K562 (cell line): Measurements from ENCODE around the gene QRICH1. TPM values are rescaled to one million over a fixed set of nuclear protein-coding genes. Genes with fewer than 3 reads are reported as not detected.
A peak's percentile ranks its signal among the peaks of the same experiment; 100 is the strongest.

Experiments
- ATAC-seq: fragments of 200-7000 bp; cut with Tn5 transposase; 3 replicates; pipeline ENCODE4 v1.9.1; 2020; ENCODE audit warnings: moderate library complexity
- BruUV-seq: library from RNA; stranded (reverse); fragments of 400-500 nt; replicated peaks from 2 replicates; lab custom pipeline; 2021; lab: Mats Ljungman, UMichigan
- CTCF ChIA-PET: fragments of 300-600 bp; formaldehyde crosslinking; extraction: SDS; loops from one replicate; lab custom pipeline; 2021; ENCODE audit warnings: low intra/inter-chr PET ratio; lab: Yijun Ruan, JAX
- POLR2A ChIA-PET: fragments of 300-600, 350-650 bp; sonication (Branson Sonifier 250); formaldehyde crosslinking; extraction: SDS; loops from one replicate; lab custom pipeline; 2021; ENCODE audit warnings: antibody characterized with exemption, inconsistent platforms; lab: Yijun Ruan, JAX
- DNase-seq, 4 experiments: peaks; one replicate each; pipeline versions ENCODE4 v3.0.0 to v3.0.0-alpha.2; 2011 to 2018; ENCODE audit warnings: low spot score in 3 of 4, mixed read lengths in 3 of 4; ENCODE audit errors: extremely low read depth in 1 of 4
- FAIRE-seq: peaks from 2 replicates; lab custom pipeline; 2011; peaks lifted over from hg19 to GRCh38; lab: Jason Lieb, UNC
- H2AFZ ChIP-seq: 2 replicates; pipeline ENCODE4 v1.6.0; 2011; ENCODE audit warnings: low read depth, low read length, control low read depth, inconsistent platforms
- H3K27ac ChIP-seq: fragments of 200-600 bp; 3 replicates; pipeline ENCODE4 v1.8.0; 2011; ENCODE audit warnings: low read depth, mild to moderate bottlenecking, control low read depth, inconsistent platforms, low read length, moderate library complexity, mixed read lengths; ENCODE audit errors: extremely low read depth
- H3K27me3 ChIP-seq, 2 experiments: fragments of 300-600 bp in 1 of 2; 2 replicates in 1 of 2; 3 replicates in 1 of 2; pipeline versions ENCODE4 v1.6.0 to v1.8.0; 2011; ENCODE audit warnings: inconsistent platforms in 2 of 2, low read length in 2 of 2, mild to moderate bottlenecking in 1 of 2, mixed read lengths in 1 of 2, moderate library complexity in 1 of 2; ENCODE audit not compliant: control insufficient read depth in 2 of 2, insufficient read depth in 2 of 2
- H3K36me3 ChIP-seq: fragments of 300-600 bp; 3 replicates; pipeline ENCODE4 v1.8.0; 2011; ENCODE audit warnings: mild to moderate bottlenecking, low read length, inconsistent platforms; ENCODE audit not compliant: control insufficient read depth, insufficient read depth
- H3K4me1 ChIP-seq, 2 experiments: fragments of 200-600 bp in 1 of 2; replicated peaks in 1 of 2; 2 replicates in 1 of 2; 3 replicates in 1 of 2; pipeline versions ENCODE4 v1.5.1 to v1.8.0; 2011; ENCODE audit warnings: inconsistent platforms in 2 of 2, low read length in 2 of 2, mild to moderate bottlenecking in 1 of 2, mixed read lengths in 1 of 2, moderate library complexity in 1 of 2; ENCODE audit not compliant: control insufficient read depth in 2 of 2, insufficient read depth in 2 of 2
- H3K4me2 ChIP-seq: 2 replicates; pipeline ENCODE4 v1.6.1; 2011; ENCODE audit warnings: low read length, control low read depth, inconsistent platforms, mixed read lengths; ENCODE audit not compliant: insufficient read depth
- H3K4me3 ChIP-seq: fragments of 200-600 bp; sonication (generic), shearing (Covaris generic); 2 replicates; pipeline ENCODE4 v1.5.1; 2016; ENCODE audit warnings: control low read depth, inconsistent platforms
- H3K79me2 ChIP-seq: fragments of 200-600 bp; 3 replicates; pipeline ENCODE4 v1.8.0; 2011; ENCODE audit warnings: low read length, inconsistent platforms; ENCODE audit not compliant: control insufficient read depth, insufficient read depth
- H3K9ac ChIP-seq, 2 experiments: 2 replicates each; pipeline versions ENCODE4 v1.6.0 to v1.6.1; 2011; ENCODE audit warnings: low read depth in 2 of 2, low read length in 2 of 2, control low read depth in 1 of 2, inconsistent platforms in 1 of 2, mild to moderate bottlenecking in 1 of 2, mixed read lengths in 1 of 2; ENCODE audit not compliant: insufficient read depth in 1 of 2
- H3K9me1 ChIP-seq: one replicate; pipeline ENCODE4 v1.6.0; 2011; ENCODE audit warnings: inconsistent platforms, mild to moderate bottlenecking, low read length, moderate library complexity; ENCODE audit not compliant: control insufficient read depth, insufficient read depth
- H3K9me3 ChIP-seq: replicated peaks from 2 replicates; pipeline ENCODE4 v1.5.1; 2011; ENCODE audit warnings: low read depth, low read length, inconsistent platforms; ENCODE audit not compliant: control insufficient read depth, insufficient read depth
- H4K20me1 ChIP-seq: replicated peaks from 2 replicates; pipeline ENCODE4 v1.6.1; 2011; ENCODE audit warnings: low read length, inconsistent platforms, mixed read lengths; ENCODE audit not compliant: control insufficient read depth, insufficient read depth
- ATF1 ChIP-seq, 2 experiments: fragments of 450-650 bp in 1 of 2; IDR thresholded peaks; 2 replicates each; pipeline ENCODE4 v1.6.1; 2016; ENCODE audit warnings: missing compliant biosample characterization in 1 of 2, missing genetic modification characterization in 1 of 2
- CBFA2T2 ChIP-seq: fragments of 450-650 bp; conservative IDR thresholded peaks from 2 replicates; pipeline ENCODE4 v1.6.1; 2017; ENCODE audit warnings: mild to moderate bottlenecking
- CREB1 ChIP-seq, 2 experiments: sonication (generic) in 1 of 2; formaldehyde crosslinking in 1 of 2; IDR thresholded peaks; 2 replicates each; pipeline versions ENCODE4 v1.6.1 to v1.8.0; 2012 to 2022; ENCODE audit warnings: inconsistent platforms in 1 of 2, mild to moderate bottlenecking in 1 of 2, missing genetic modification reagents in 1 of 2, moderate library complexity in 1 of 2
- EGR1 ChIP-seq: fragments of 450-650 bp; conservative IDR thresholded peaks from 2 replicates; pipeline ENCODE4 v1.6.1; 2017; ENCODE audit warnings: mild to moderate bottlenecking
- EP400 ChIP-seq: fragments of 450-650 bp; IDR thresholded peaks from 2 replicates; pipeline ENCODE4 v1.6.1; 2017; ENCODE audit warnings: antibody characterized with exemption, mild to moderate bottlenecking, moderate library complexity
- FOSL1 ChIP-seq: fragments of 200-800 bp; sonication (Bioruptor generic); conservative IDR thresholded peaks from 2 replicates; pipeline ENCODE4 v1.6.1; 2016; ENCODE audit warnings: missing genetic modification characterization, missing compliant biosample characterization
- KLF16 ChIP-seq: IDR thresholded peaks from 2 replicates; pipeline ENCODE4 v1.6.1; 2016; ENCODE audit warnings: antibody characterized with exemption
- MNT ChIP-seq, 2 experiments: fragments of 450-650 bp; conservative IDR thresholded peaks; 2 replicates each; pipeline ENCODE4 v1.6.1; 2017; ENCODE audit warnings: mild to moderate bottlenecking in 2 of 2, moderate library complexity in 2 of 2
- MTA2 ChIP-seq: fragments of 450-650 bp; IDR thresholded peaks from 2 replicates; pipeline ENCODE4 v1.6.1; 2016; ENCODE audit warnings: low read depth
- PRDM10 ChIP-seq: fragments of 450-650 bp; IDR thresholded peaks from 2 replicates; pipeline ENCODE4 v1.6.1; 2018; ENCODE audit not compliant: partially characterized antibody
- PRPF4 ChIP-seq: fragments of 200-400 bp; formaldehyde crosslinking; IDR thresholded peaks from one replicate; pipeline ENCODE4 v1.6.1; 2017; ENCODE audit warnings: low read length, low read depth, mild to moderate bottlenecking; ENCODE audit not compliant: insufficient read depth, poor library complexity, severe bottlenecking
- SAP30 ChIP-seq: fragments of 200-600 bp; sonication (generic); IDR thresholded peaks from 2 replicates; pipeline ENCODE4 v1.6.1; 2012; ENCODE audit warnings: borderline replicate concordance, low read depth, mild to moderate bottlenecking, moderate library complexity, low read length, control low read depth, inconsistent platforms; ENCODE audit not compliant: insufficient read depth, poor library complexity, severe bottlenecking
- TEAD4 ChIP-seq, 2 experiments: sonication (generic) in 1 of 2; formaldehyde crosslinking in 1 of 2; IDR thresholded peaks; 2 replicates each; pipeline versions ENCODE4 v1.6.1 to v1.8.0; 2012 to 2022; ENCODE audit warnings: borderline replicate concordance in 1 of 2, inconsistent platforms in 1 of 2, low read length in 1 of 2, mild to moderate bottlenecking in 1 of 2, missing genetic modification reagents in 1 of 2
- TFAP4 ChIP-seq: sonication (generic); formaldehyde crosslinking; IDR thresholded peaks from 2 replicates; pipeline ENCODE4 v1.8.0; 2022; ENCODE audit warnings: missing genetic modification reagents, mild to moderate bottlenecking, moderate library complexity, borderline replicate concordance
- ZNF143 ChIP-seq: sonication (generic); formaldehyde crosslinking; IDR thresholded peaks from 2 replicates; pipeline ENCODE4 v1.9.0; 2022; ENCODE audit warnings: mild to moderate bottlenecking, missing genetic modification reagents
- WGBS: fragments of 100-300 bp; shearing (Covaris generic); methylation state at CpG from one replicate; pipeline ENCODE4 v1.1.6; 2016; ENCODE audit warnings: low coverage, mixed read lengths; ENCODE audit not compliant: insufficient coverage; ENCODE audit errors: missing lambda C conversion rate; 5-methylcytosine and 5-hydroxymethylcytosine counted together
- in situ Hi-C: fragments of 300-500 bp; cut with MboI; formaldehyde crosslinking; loops from 4 replicates; pipeline ENCODE4 v1.15.0; 2018; ENCODE audit warnings: inconsistent platforms, mixed read lengths
- intact Hi-C: fragments of 100-400 bp; cut with micrococcal nuclease; formaldehyde crosslinking; loops from 2 replicates; pipeline ENCODE4 v1.14.2; 2022
- polyA plus RNA-seq, 8 experiments: library from polyadenylated mRNA; depleted of rRNA in 4 of 8; stranded (reverse) in 5 of 8; unstranded in 3 of 8; fragments of >200 nt; fragmentation: Nextera tagmentation in 2 of 8; fragmentation: Illumina TruSeq in 1 of 8; extraction: Ambion mirVana in 2 of 8; extraction: Trizol in 1 of 8; gene quantifications; 2 replicates each; pipeline versions ENCODE4 v1.2.1 to v1.2.3, GENCODE V29; 2011 to 2014; ENCODE audit warnings: inconsistent platforms in 1 of 8, missing spikeins in 1 of 8
- total RNA-seq, 7 experiments: library from RNA; depleted of rRNA in 6 of 7; stranded (reverse); fragments of >200 nt in 6 of 7; fragmentation: Illumina TruSeq in 2 of 7; extraction: Trizol in 2 of 7; gene quantifications; 2 replicates each; pipeline versions ENCODE4 v1.2.1 to v1.2.3, GENCODE V29; 2011 to 2021; ENCODE audit warnings: low replicate concordance in 1 of 7

Gene QRICH1
- total and polyA plus RNA-seq, 9 of the 15 experiments (the other 6 are each of a cell fraction or from before 2014, with no cell fraction given), result 20.1 to 99.2 (median 56.7) TPM

GRCh38 chr3:49098429-49098828, 4.6 kb upstream of the QRICH1 start:
- peak; percentile 7 for ATAC-seq
- H3K4me1 ChIP-seq, result peaks cover 19 to 34% of the 10 kb centered on the region in 2 experiments; a peak in 4 of 5 replicates
- WGBS, result 6% methylated on average over 5 of the region's 5 CpGs
- H3K79me2 ChIP-seq, result peaks cover 12% of the 10 kb centered on the region
- H3K36me3 ChIP-seq, result peaks cover 70% of the 10 kb centered on the region
- H3K4me3 ChIP-seq, result no peak overlapping the region
- ChIA-PET POLR2A (interaction anchor here (0.6 kb wide), 1 partner anchor 169 kb away, joined by 5 read pairs; no protein-coding TSS in a partner anchor), CTCF (no interaction called here)
- H4K20me1 ChIP-seq, result peaks cover 11% of the 10 kb centered on the region; the same call in 1 of the 2 replicates
- H3K9me1 ChIP-seq, result peaks cover 6% of the 10 kb centered on the region
- no peaks in the 10 kb centered on the region for H3K9me3 ChIP-seq
- no peak overlapping the region for H2AFZ ChIP-seq
- H3K27me3 ChIP-seq, result no peaks in the 10 kb centered on the region
- peak; percentile 55 to 92 (median 66) for DNase-seq
- peak; percentile 93 for FAIRE-seq
- no TSS peak for BruUV-seq
- peak overlapping the region in 1 of 2 experiments; percentile 72; a peak in 1 of 4 replicates for H3K9ac ChIP-seq
- H3K27ac ChIP-seq, result no peak overlapping the region
- intact Hi-C loops (no loop called here), in situ Hi-C loops (no loop called here)
- peak overlapping the region; percentile 18; the same call in 1 of the 2 replicates for H3K4me2 ChIP-seq
- TF ChIP-seq SAP30 (no peak), EGR1 (0 out of 2 replicates have a peak, but pooled peaks have one; percentile 33), MNT (conservative IDR thresholded peaks at IDR 0.05) (peak in 1 of 2 experiments; percentile 50; a peak in 2 of 4 replicates), KLF16 (peak; percentile 32; the same call in 1 of the 2 replicates), FOSL1 (0 out of 2 replicates have a peak, but pooled peaks have one; percentile 18), MTA2 (no peak), TFAP4 (CRISPR knock-in tag) (peak; percentile 90), PRPF4 (no peak), CREB1 (IDR thresholded peaks at IDR 0.05) (peak; percentile 69), CREB1 (CRISPR knock-in tag; IDR thresholded peaks at IDR 0.05) (peak; percentile 48; the same call in 1 of the 2 replicates), TEAD4 (IDR thresholded peaks at IDR 0.05; ENCODE audit: low read length) (peak; percentile 64), TEAD4 (CRISPR knock-in tag; IDR thresholded peaks at IDR 0.05; ENCODE audit: borderline replicate concordance) (no peak), EP400 (no peak), ATF1 (CRISPR knock-in tag; IDR thresholded peaks at IDR 0.05) (no peak), ATF1 (tag; IDR thresholded peaks at IDR 0.05) (peak; percentile 57; the same call in 1 of the 2 replicates), PRDM10 (peak; percentile 77), CBFA2T2 (peak; percentile 74), ZNF143 (no peak)
